IPS DF 6.9 (cell line): Measurements from ENCODE around the gene MFF.

Experiments
- DNase-seq: peaks from one replicate; pipeline ENCODE4 v3.0.0-alpha.2; 2013; ENCODE audit warnings: low read depth, low spot score
- H3K27ac ChIP-seq: one replicate; pipeline ENCODE4 v1.5.1; 2013; ENCODE audit warnings: low read length, control low read depth
- H3K27me3 ChIP-seq: 2 replicates; pipeline ENCODE4 v1.6.1; 2013; ENCODE audit warnings: mild to moderate bottlenecking, low read length; ENCODE audit not compliant: control insufficient read depth, insufficient read depth
- H3K36me3 ChIP-seq: 2 replicates; pipeline ENCODE4 v1.6.1; 2013; ENCODE audit warnings: low read length; ENCODE audit not compliant: control insufficient read depth, insufficient read depth
- H3K4me1 ChIP-seq: 2 replicates; pipeline ENCODE4 v1.6.1; 2013; ENCODE audit warnings: low read length; ENCODE audit not compliant: control insufficient read depth, insufficient read depth
- H3K4me3 ChIP-seq: 2 replicates; pipeline ENCODE4 v1.5.1; 2013; ENCODE audit warnings: mild to moderate bottlenecking, low read length
- H3K9me3 ChIP-seq: 2 replicates; pipeline ENCODE4 v1.6.1; 2013; ENCODE audit warnings: low read length, inconsistent platforms; ENCODE audit not compliant: control insufficient read depth, insufficient read depth
- WGBS: extraction: QIAGEN DNeasy Blood & Tissue Kit; methylation state at CpG from one replicate; pipeline ENCODE4 v1.1.7; 2013; ENCODE audit warnings: mixed read lengths, missing lambda C conversion rate; ENCODE audit not compliant: insufficient read length, insufficient coverage; 5-methylcytosine and 5-hydroxymethylcytosine counted together

Gene MFF

DNA sequence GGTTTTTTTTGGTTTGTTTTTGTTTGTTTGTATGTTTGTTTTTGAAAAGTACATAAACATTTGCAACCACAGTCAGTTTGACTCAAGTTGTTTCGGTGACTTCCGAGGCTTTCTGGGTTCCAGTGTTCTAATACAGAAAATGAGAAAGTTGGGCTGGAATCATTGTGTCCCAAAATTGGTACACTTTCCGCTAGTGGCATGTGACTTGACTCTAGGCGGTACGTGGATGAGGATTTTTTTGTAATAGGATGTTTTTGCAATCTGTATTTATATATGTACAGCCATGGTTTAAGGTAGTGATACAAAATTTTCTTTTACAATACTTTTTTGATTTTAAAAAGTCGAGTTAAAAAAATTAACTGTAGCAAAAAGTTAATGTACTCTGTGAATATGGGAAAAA is 1.7 kb downstream of the MFF start:
- Histone ChIP-seq H3K4me1 (no peaks in the 10 kb centered on the region), H3K27me3 (no peaks in the 10 kb centered on the region), H3K36me3 (no peaks in the 10 kb centered on the region), H3K4me3 (no peak overlapping the region), H3K27ac (no peak overlapping the region), H3K9me3 (no peaks in the 10 kb centered on the region)
- WGBS = 100% methylated on average over 1 of the region's 6 CpGs
- no peak for DNase-seq

DNA sequence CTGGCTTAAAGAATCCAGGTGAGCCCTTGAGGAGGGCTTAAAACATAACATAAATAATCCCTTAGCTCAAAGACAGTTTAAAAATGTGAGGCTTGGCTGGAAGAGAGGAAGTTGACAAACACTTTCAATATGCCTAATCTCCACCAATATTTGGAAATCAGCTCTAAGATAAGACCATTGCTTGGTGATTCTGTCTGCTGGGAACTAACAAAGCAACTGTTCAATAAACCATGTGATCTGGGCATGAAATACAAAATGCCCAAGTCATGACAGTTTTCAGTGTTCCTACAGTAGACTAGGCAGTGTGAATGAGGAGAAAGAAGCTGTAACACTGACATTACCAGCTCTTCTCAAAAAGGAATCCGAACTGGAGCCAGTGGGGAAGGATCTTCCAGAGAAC is 10.7 kb downstream of the MFF start:
- no peak overlapping the region for H3K27ac ChIP-seq
- no CpG with 5 or more reads among the region's 1 CpG for WGBS
- H3K4me3 ChIP-seq = no peak overlapping the region
- H3K27me3 ChIP-seq = no peaks in the 10 kb centered on the region
- no peaks in the 10 kb centered on the region for H3K4me1 ChIP-seq
- no peak for DNase-seq
- no peaks in the 10 kb centered on the region; the same call in 1 of the 2 replicates for H3K36me3 ChIP-seq
- no peaks in the 10 kb centered on the region for H3K9me3 ChIP-seq

GRCh38 chr2:227337442-227337841 is 12.4 kb downstream of the MFF start:
- H3K36me3 ChIP-seq = no peaks in the 10 kb centered on the region; the same call in 1 of the 2 replicates
- no CpG with 5 or more reads among the region's 2 CpGs for WGBS

GRCh38 chr2:227339098-227339599 is 14.1 kb downstream of the MFF start:
- no peaks in the 10 kb centered on the region for H3K9me3 ChIP-seq
- H3K4me1 ChIP-seq = no peaks in the 10 kb centered on the region
- no peaks in the 10 kb centered on the region for H3K27me3 ChIP-seq
- no peak overlapping the region for H3K4me3 ChIP-seq
- no CpG with 5 or more reads among the region's 2 CpGs for WGBS
- H3K36me3 ChIP-seq = no peaks in the 10 kb centered on the region; the same call in 1 of the 2 replicates
- H3K27ac ChIP-seq = no peak overlapping the region
- no peak for DNase-seq

More at GRCh38 chr2:227337442-227337841, 12.4 kb downstream of the MFF start:
- H3K27me3 ChIP-seq = no peaks in the 10 kb centered on the region
- H3K4me3 ChIP-seq = no peak overlapping the region
- DNase-seq = no peak
- no peak overlapping the region for H3K27ac ChIP-seq
- no peaks in the 10 kb centered on the region for H3K9me3 ChIP-seq
- no peaks in the 10 kb centered on the region for H3K4me1 ChIP-seq

- no peak overlapping the region for H3K27ac ChIP-seq
- no peaks in the 10 kb centered on the region for H3K27me3 ChIP-seq
- no peaks in the 10 kb centered on the region for H3K36me3 ChIP-seq
- H3K9me3 ChIP-seq = no peaks in the 10 kb centered on the region
- H3K4me3 ChIP-seq = no peak overlapping the region
- WGBS = no CpG with 5 or more reads among the region's 6 CpGs
- no peaks in the 10 kb centered on the region for H3K4me1 ChIP-seq
- no peak for DNase-seq
These were observed 15.1 kb downstream of the MFF start for GRCh38 chr2:227340106-227340505.

DNA sequence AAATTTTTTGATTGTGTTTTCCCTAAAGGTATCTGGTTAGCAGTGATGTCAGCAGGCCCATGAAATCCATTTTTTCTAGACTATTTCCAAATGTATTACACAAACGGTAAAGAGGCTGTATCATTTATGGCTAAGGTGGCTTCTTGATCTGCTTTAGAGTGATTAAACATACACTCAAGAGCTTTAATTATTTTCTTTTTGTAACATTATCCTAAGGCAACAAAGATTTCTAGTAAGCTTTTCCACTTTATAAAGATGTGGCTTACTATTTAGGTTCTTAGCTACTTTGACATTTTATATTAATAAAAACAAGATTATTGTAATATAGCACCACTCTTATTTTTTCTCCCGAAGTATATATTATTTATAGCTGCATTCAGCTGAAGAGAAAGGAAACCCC is 16.5 kb downstream of the MFF start:
- no peak overlapping the region for H3K27ac ChIP-seq
- no peaks in the 10 kb centered on the region for H3K27me3 ChIP-seq
- WGBS = no CpG with 5 or more reads among the region's 2 CpGs
- no peaks in the 10 kb centered on the region for H3K4me1 ChIP-seq
- H3K4me3 ChIP-seq = no peak overlapping the region
- no peaks in the 10 kb centered on the region for H3K9me3 ChIP-seq
- DNase-seq = no peak
- no peaks in the 10 kb centered on the region for H3K36me3 ChIP-seq

- Histone ChIP-seq H3K36me3 (no peaks in the 10 kb centered on the region), H3K27ac (no peak overlapping the region), H3K27me3 (no peaks in the 10 kb centered on the region), H3K4me1 (no peaks in the 10 kb centered on the region), H3K4me3 (no peak overlapping the region), H3K9me3 (no peaks in the 10 kb centered on the region)
- WGBS = no CpG with 5 or more reads among the region's 2 CpGs
- DNase-seq = no peak
These were observed 19.2 kb downstream of the MFF start for GRCh38 chr2:227344231-227344630.

- WGBS = no CpG with 5 or more reads among the region's 7 CpGs
These were observed 22.1 kb downstream of the MFF start for GRCh38 chr2:227347117-227347516.

DNA sequence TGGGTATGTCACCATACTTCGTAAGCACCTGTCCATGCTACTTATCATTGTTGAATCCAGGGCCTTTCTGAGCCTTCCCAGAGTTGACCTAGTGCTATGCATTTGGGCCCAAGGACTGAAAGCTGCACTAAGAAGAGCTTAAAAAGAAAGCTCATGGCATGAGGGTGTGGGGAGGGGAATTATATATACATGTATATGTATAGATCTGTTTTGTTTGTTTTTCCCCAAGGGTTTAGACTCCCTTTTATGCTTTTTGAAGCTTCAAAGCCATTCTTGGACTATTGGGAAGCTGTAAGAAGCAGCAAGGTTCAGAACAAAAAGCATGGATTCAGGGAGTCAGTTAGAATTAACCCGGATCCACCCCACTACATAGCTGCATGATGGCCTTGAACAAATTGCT is 23.3 kb downstream of the MFF start:
- DNase-seq = no peak
- H3K4me3 ChIP-seq = no peak overlapping the region
- no peaks in the 10 kb centered on the region for H3K4me1 ChIP-seq
- H3K27me3 ChIP-seq = no peaks in the 10 kb centered on the region
- WGBS = no CpG with 5 or more reads among the region's 2 CpGs
- no peak overlapping the region for H3K27ac ChIP-seq
- H3K36me3 ChIP-seq = no peaks in the 10 kb centered on the region
- no peaks in the 10 kb centered on the region for H3K9me3 ChIP-seq

More at GRCh38 chr2:227347117-227347516, 22.1 kb downstream of the MFF start:
- H3K4me1 ChIP-seq = no peaks in the 10 kb centered on the region
- no peaks in the 10 kb centered on the region for H3K36me3 ChIP-seq
- no peaks in the 10 kb centered on the region for H3K27me3 ChIP-seq
- H3K27ac ChIP-seq = no peak overlapping the region
- H3K4me3 ChIP-seq = no peak overlapping the region
- H3K9me3 ChIP-seq = no peaks in the 10 kb centered on the region
- no peak for DNase-seq

DNA sequence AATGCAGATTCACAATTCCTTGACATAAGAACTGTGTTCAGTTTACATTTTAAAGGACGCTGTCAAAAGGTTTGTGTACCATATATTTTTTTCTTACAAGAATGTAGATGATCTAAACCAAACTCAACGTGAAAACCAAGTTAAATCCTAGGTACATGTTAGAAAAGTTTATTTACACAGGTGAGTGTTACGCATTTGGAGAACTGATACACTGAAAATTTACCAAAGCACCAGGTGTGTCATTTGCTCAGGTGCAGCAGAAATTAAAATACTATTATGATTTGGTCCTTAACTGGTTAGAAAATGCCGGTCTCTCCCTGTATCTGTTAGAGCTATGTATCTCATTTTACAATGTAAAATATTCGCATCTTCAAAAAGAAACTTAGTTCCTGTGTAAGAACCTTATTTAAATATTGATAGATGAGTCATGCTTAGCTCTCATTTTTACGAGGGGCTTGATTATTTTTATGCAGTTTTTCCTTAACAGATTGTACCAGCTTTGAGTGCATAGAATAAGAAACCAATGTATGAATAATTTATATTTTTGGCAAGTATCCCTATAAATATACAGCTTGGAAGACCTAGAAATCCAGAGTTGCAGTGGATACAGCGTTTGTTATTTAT is 25.1 kb downstream of the MFF start:
- no peaks in the 10 kb centered on the region for H3K27me3 ChIP-seq
- H3K4me1 ChIP-seq = no peaks in the 10 kb centered on the region
- WGBS = no CpG with 5 or more reads among the region's 7 CpGs
- no peaks in the 10 kb centered on the region for H3K36me3 ChIP-seq
- no peak overlapping the region for H3K27ac ChIP-seq
- H3K9me3 ChIP-seq = no peaks in the 10 kb centered on the region
- no peak overlapping the region for H3K4me3 ChIP-seq
- no peak for DNase-seq

DNA sequence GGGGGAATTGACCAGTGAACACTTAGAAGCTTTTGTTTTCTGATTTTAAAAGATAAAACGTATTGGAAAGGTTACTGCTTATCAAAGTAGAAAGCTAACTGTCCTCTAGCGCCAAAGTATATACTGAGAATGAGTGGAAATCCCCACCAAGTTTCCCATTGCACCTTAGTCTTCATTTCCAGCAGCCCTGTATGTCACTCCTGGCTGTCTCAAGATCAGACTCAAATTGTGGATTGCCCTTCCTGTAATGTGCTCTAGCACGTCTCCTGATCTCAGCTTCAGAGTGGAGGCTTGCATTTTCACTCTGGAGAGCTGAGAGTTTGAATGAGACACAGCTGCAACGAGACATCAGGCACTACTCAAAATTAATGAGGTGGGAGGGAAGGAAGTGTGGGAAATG is 26.6 kb downstream of the MFF start:
- Histone ChIP-seq H3K27me3 (no peaks in the 10 kb centered on the region), H3K9me3 (no peaks in the 10 kb centered on the region), H3K27ac (no peak overlapping the region), H3K36me3 (peaks cover 5% of the 10 kb centered on the region; the same call in 1 of the 2 replicates), H3K4me3 (no peak overlapping the region), H3K4me1 (no peaks in the 10 kb centered on the region)
- no peak for DNase-seq
- no CpG with 5 or more reads among the region's 4 CpGs for WGBS
